ENCODE results near the gene NLK.

GRCh38 chr17:27993161-27993695 lies 49.2 kb upstream of the NLK start:
- TF ChIP-seq, protein P1, sequence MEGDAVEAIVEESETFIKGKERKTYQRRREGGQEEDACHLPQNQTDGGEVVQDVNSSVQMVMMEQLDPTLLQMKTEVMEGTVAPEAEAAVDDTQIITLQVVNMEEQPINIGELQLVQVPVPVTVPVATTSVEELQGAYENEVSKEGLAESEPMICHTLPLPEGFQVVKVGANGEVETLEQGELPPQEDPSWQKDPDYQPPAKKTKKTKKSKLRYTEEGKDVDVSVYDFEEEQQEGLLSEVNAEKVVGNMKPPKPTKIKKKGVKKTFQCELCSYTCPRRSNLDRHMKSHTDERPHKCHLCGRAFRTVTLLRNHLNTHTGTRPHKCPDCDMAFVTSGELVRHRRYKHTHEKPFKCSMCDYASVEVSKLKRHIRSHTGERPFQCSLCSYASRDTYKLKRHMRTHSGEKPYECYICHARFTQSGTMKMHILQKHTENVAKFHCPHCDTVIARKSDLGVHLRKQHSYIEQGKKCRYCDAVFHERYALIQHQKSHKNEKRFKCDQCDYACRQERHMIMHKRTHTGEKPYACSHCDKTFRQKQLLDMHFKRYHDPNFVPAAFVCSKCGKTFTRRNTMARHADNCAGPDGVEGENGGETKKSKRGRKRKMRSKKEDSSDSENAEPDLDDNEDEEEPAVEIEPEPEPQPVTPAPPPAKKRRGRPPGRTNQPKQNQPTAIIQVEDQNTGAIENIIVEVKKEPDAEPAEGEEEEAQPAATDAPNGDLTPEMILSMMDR (IDR thresholded peaks at IDR 0.05), result no peak
- TF ChIP-seq POLR2A (IDR thresholded peaks at IDR 0.05), result no peak
